ENCODE data around the gene GBP3. TPM values are rescaled to one million over a fixed set of nuclear protein-coding genes. Genes with fewer than 3 reads are reported as not detected.

GBP3 gene
- total and polyA plus RNA-seq, 2 of the 8 experiments (the other 6 are each of a cell fraction or from before 2014, with no cell fraction given), result not detected

DNA sequence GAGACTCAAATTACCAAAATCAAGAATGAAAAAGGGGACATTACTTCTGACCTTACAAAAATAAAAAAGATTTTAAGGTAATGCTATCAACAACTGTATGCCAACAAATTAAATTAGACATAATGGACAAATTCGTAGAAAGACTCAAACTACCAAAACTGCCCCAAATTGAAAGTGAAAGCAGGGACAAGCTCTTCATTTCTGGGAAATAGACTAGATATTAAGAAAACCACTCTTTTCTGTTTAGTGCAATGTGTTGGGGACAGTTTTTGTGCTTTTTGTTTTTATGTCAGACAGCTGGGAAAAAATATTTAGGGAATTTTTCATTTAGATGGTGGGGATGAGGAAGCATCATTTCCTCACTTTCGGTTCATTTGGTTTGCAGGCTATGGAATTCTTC, 47.3 kb upstream of the GBP3 start:
- DNase-seq (ENCODE audit: low read depth in 1 of 2, low spot score in 2 of 2) (no peak), FAIRE-seq (no peak)
- Histone ChIP-seq H3K9ac (replicated peaks in 1 of 4; ENCODE audit: extremely low read depth in 1 of 4, low read depth in 3 of 4, low read length in 3 of 4) (no peak overlapping the region), H2AFZ (ENCODE audit: low read length) (no peak overlapping the region), H4K20me1 (replicated peaks in 1 of 2; ENCODE audit: control insufficient read depth in 1 of 2, insufficient read depth in 2 of 2, low read length in 2 of 2) (no peaks in the 10 kb centered on the region), H3K4me2 (ENCODE audit: insufficient read depth in 1 of 2, low read depth in 2 of 2, low read length in 2 of 2) (no peak overlapping the region), H3K4ac (replicated peaks; ENCODE audit: insufficient read length, low read depth, low read length) (no peak overlapping the region), H3K9me3 (ENCODE audit: insufficient read depth in 2 of 2, low read depth in 1 of 2, low read length in 1 of 2) (no peaks in the 10 kb centered on the region), H3K36me3 (ENCODE audit: control insufficient read depth in 2 of 4, insufficient read depth in 4 of 4, low read length in 3 of 4) (no peaks in the 10 kb centered on the region), H3K23me2 (ENCODE audit: low read depth, low read length) (no peaks in the 10 kb centered on the region), H2BK12ac (ENCODE audit: low read depth, low read length) (no peak overlapping the region), H2BK5ac (ENCODE audit: low read depth, low read length) (no peak overlapping the region), H3K14ac (ENCODE audit: insufficient read length) (no peak overlapping the region), H3K27me3 (replicated peaks in 1 of 4; ENCODE audit: control insufficient read depth in 3 of 4, extremely low read depth in 1 of 4, insufficient read depth in 3 of 4, low read length in 3 of 4) (no peaks in the 10 kb centered on the region), H3K18ac (ENCODE audit: extremely low read depth, low read length) (no peak overlapping the region), H3K56ac (replicated peaks; ENCODE audit: insufficient read length, low read depth, low read length) (no peak overlapping the region), H3K23ac (ENCODE audit: insufficient read length) (no peak overlapping the region), H2BK20ac (ENCODE audit: low read length) (no peak overlapping the region), H4K91ac (replicated peaks; ENCODE audit: insufficient read length, low read length) (no peak overlapping the region), H3K79me1 (ENCODE audit: low read depth, low read length) (no peaks in the 10 kb centered on the region), H4K8ac (ENCODE audit: extremely low read depth, insufficient read depth, low read length) (no peak overlapping the region), H4K5ac (ENCODE audit: insufficient read length, low read depth, low read length) (no peak overlapping the region), H3K79me2 (ENCODE audit: control insufficient read depth in 1 of 2, insufficient read depth in 2 of 2, low read length in 2 of 2) (no peaks in the 10 kb centered on the region), H2BK120ac (replicated peaks; ENCODE audit: low read depth, low read length) (no peak overlapping the region), H2AK5ac (ENCODE audit: low read depth, low read length) (no peak overlapping the region), H3K4me3 (ENCODE audit: extremely low read depth in 1 of 4, insufficient read depth in 2 of 4, low read depth in 3 of 4, low read length in 4 of 4) (no peak overlapping the region), H3K4me1 (replicated peaks in 1 of 4; ENCODE audit: control insufficient read depth in 3 of 4, insufficient read depth in 4 of 4, low read length in 3 of 4) (no peaks in the 10 kb centered on the region), H3K27ac (ENCODE audit: low read depth, low read length) (no peak overlapping the region), H2BK15ac (ENCODE audit: low read length) (no peak overlapping the region)
- CTCF ChIA-PET (ENCODE audit: partially characterized antibody), result interaction anchor here (1.6 kb wide), 1 partner anchor 14 kb away, joined by 3 read pairs; no protein-coding TSS in a partner anchor
- POLR2A ChIA-PET (ENCODE audit: partially characterized antibody), result no interaction called here
- 91% methylated on average over 2 of the region's 2 CpGs; no CpG with 5 or more reads in 1 of the 2 experiments for WGBS, 2 experiments (ENCODE audit: extremely low coverage in 1 of 2, insufficient coverage in 1 of 2, insufficient read length in 1 of 2, insufficient replicate concordance in 2 of 2, low coverage in 1 of 2, low lambda C conversion rate in 2 of 2, missing lambda C conversion rate in 1 of 2)
- TF ChIP-seq CTBP2 (IDR thresholded peaks at IDR 0.05; ENCODE audit: borderline replicate concordance, insufficient read depth, insufficient read length, low read length) (no peak), SP1 (IDR thresholded peaks at IDR 0.05; ENCODE audit: low read depth, low read length) (no peak), TCF12 (IDR thresholded peaks at IDR 0.05; ENCODE audit: low read depth, low read length) (no peak), CBX5 (IDR thresholded peaks at IDR 0.05; ENCODE audit: low read depth, low read length) (no peak), CHD2 (IDR thresholded peaks at IDR 0.05; ENCODE audit: low read length) (no peak), FOSL1 (IDR thresholded peaks at IDR 0.05; ENCODE audit: insufficient read depth, low read depth, low read length) (no peak), CBX8 (IDR thresholded peaks at IDR 0.05; ENCODE audit: borderline replicate concordance, low read depth, low read length) (no peak), SUZ12 (IDR thresholded peaks at IDR 0.05; ENCODE audit: low read length) (no peak), TAF7 (optimal IDR thresholded peaks at IDR 0.05; ENCODE audit: borderline replicate concordance, low read depth, low read length) (no peak), HDAC2 (IDR thresholded peaks at IDR 0.05; ENCODE audit: borderline replicate concordance in 1 of 2, low read depth in 2 of 2, low read length in 2 of 2) (no peak), POLR2A (IDR thresholded peaks at IDR 0.05; ENCODE audit: control extremely low read depth in 1 of 2, low read depth in 2 of 2, low read length in 2 of 2) (no peak), ASH2L (IDR thresholded peaks at IDR 0.05; ENCODE audit: low read length) (no peak), NANOG (IDR thresholded peaks at IDR 0.05; ENCODE audit: insufficient read depth, low read depth, low read length, poor library complexity, severe bottlenecking) (no peak), YY1 (IDR thresholded peaks at IDR 0.05; ENCODE audit: low read depth, low read length) (no peak)
- TF ChIP-seq, protein P1, sequence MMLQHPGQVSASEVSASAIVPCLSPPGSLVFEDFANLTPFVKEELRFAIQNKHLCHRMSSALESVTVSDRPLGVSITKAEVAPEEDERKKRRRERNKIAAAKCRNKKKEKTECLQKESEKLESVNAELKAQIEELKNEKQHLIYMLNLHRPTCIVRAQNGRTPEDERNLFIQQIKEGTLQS (IDR thresholded peaks at IDR 0.05; ENCODE audit: insufficient read depth, low read depth, low read length), result no peak
